Esophagus muscularis mucosa (tissue), 3 donors: Measurements from ENCODE around the gene FOXO3.

Experiments
- CTCF ChIP-seq, 3 experiments: fragments of 200-600 bp in 2 of 3; fragments of 450-650 bp in 1 of 3; sonication (generic) in 2 of 3; IDR thresholded peaks; one replicate each; pipeline ENCODE4 v1.5.1; 2017 to 2019; ENCODE audit warnings: antibody characterized with exemption in 3 of 3, mild to moderate bottlenecking in 2 of 3, moderate library complexity in 1 of 3
- POLR2A ChIP-seq: fragments of 450-650 bp; IDR thresholded peaks from one replicate; pipeline ENCODE4 v1.6.1; 2017; ENCODE audit warnings: antibody characterized with exemption, moderate library complexity, mild to moderate bottlenecking, low read depth
- POLR2AphosphoS5 ChIP-seq, 2 donors: sonication (generic); formaldehyde crosslinking; IDR thresholded peaks; one replicate each; pipeline ENCODE4 v1.6.1; 2017; ENCODE audit warnings: antibody characterized with exemption in 2 of 2

GRCh38 chr6:108549741-108550140, 11.0 kb upstream of the FOXO3 start:
- no peak for TF ChIP-seq CTCF (IDR thresholded peaks at IDR 0.05)
- TF ChIP-seq POLR2AphosphoS5 (IDR thresholded peaks at IDR 0.05): no peak
- no peak for TF ChIP-seq POLR2A
